ENCODE measurements around the gene FMOD.
A peak's percentile ranks its signal among the peaks of the same experiment; 100 is the strongest.

Gene FMOD

DNA sequence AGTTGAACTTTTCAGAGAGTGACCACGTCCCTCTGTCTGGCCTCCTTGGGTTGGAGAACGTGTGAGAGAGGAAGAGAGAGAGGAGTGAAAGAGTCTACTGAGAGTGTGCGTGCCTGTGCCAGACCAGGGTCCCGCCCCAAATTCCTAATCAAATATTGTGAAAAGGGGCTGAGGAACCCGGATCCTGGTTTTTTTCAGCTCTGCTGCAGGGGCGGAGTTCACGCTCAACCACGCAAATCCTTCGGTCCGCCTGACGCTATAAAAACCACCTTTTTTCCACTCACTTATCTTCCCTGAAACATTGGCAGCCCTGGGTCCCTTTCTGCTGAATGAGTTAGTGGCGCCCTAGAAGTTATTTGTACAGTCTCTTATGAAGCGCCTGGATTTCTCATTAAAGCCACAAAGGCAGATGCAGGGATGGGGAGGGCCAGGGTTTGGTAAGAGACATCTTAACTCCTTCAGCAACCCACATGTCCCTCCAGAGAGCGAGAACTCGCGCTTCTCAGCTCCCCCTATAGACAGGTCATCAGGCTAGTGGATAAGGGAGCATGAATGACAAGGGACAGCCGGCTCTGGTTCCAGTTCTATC is at the start of gene FMOD:
Gene FMOD (minus strand): TSS at position 86 of the 589 bp plus-strand sequence. CDS start 2,852 bp downstream, outside the sequence.
- no peak for DNase-seq
- intact Hi-C loops (cut with DNase I), result no loop called here

DNA sequence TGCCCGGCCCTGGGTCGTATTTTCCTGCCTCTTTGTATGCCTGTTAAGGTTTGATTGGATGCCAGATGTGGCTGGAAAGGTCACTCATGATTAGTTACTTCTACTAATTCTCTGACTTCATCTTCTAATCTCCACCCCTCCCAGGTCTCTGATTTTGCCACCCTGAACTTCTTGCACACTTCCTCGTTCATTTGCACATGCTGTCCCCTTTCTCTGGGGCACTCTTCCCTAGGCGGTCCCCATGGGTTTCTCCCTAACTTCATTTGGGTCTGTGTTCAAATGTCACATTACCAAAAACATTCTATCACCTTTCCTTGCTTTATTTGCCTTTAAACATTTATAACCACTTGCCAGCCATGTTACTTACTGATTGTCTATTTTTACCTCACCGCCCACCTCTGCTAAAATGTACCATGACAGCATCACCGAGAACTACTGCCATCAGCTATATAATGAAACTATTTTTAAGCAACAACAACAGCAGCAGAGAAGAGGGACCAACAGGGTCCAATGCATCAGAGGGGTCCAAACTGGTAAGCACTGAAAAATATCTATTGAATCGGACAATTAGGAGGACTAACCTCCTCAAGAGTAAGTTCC is 45.8 kb upstream of the FMOD start:
- DNase-seq, result peak in 1 of 42 donors; percentile 18
- intact Hi-C loops (cut with DNase I), result no loop called here

- intact Hi-C loops (cut with DNase I), result no loop called here
- DNase-seq, result no peak
These were observed 44.8 kb upstream of the FMOD start for GRCh38 chr1:203395751-203396150.

DNA sequence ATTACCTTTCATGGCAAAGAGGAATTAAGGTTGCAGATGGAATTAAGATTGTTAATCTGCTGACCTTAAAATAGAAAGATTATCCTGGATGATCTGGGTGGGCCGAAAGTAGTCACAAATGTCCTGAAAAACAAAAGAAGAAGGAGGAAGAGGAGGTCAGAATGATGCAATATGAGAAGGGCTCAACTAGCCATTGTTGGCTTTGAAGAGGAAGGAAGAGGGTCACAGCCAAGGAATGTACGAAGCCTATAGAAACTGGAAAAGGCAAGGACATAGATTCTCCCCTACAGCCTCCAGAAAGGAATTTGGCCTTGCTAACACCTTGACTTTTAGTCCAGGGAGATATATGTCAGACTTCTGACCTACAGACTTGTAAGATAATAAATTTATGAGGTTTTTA is 39.4 kb upstream of the FMOD start:
- DNase-seq, result no peak
- intact Hi-C loops (cut with DNase I), result no loop called here

DNA sequence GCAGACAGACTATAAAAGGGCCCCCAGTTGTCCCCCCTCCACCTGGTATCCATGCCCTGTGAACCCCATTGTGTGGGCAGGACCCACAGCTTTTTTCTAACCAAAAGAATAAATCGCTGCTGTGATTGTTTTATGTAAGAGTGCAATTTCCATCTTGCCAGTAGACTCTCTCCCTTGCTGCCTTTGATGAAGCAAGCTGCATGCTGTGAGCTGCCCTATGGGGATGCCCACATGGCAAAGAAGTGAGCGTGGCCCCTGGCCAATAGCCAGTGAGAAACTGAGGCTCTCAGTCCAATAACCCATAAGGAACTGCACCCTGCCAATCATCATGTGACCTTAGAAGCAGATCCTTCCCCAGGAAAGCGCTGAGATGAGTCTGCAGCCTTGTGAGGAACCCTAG is 37.8 kb upstream of the FMOD start:
- intact Hi-C loops (cut with DNase I), result no loop called here
- no peak for DNase-seq

- intact Hi-C loops (cut with DNase I), result no loop called here
- DNase-seq, result no peak
These were observed 31.1 kb upstream of the FMOD start for GRCh38 chr1:203382026-203382425.

- intact Hi-C loops (cut with DNase I), result no loop called here
- no peak for DNase-seq
These were observed 30.3 kb upstream of the FMOD start for GRCh38 chr1:203381151-203381751.

DNA sequence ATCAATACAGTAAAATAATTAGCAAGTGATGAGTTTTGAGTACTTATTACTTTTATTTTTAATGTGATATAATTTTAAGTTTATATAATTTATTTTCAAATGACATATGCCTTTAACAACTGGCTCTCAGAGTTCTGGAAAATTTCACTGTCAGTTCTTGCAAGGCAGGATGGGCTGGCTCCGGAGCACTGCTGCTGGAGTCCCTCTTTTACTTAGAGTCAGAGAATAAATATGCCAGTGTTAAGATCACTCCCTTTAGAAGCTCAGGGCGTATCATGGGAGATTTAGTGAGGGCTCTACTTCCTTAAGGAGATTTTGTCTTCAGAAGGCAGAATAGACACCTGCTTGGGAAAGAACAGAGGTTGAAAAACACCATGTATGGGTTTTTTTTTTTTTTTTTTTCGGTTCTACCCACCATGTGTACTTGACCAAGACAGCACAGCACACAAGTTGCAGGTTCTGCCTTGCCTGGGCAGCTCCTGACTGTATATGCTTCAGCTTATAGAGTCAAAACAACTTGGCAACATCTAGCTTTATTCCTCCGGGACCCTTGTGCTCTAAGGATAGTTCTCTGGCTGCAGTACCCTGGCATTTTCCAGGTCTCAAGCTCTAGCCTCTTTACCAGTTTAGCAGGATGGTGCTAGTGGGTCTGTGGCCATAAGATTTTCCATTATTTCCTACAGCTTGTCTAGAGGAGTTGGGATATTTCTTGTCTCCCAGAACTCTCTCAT is 29.7 kb upstream of the FMOD start:
- intact Hi-C loops (cut with DNase I), result no loop called here
- no peak for DNase-seq

DNA sequence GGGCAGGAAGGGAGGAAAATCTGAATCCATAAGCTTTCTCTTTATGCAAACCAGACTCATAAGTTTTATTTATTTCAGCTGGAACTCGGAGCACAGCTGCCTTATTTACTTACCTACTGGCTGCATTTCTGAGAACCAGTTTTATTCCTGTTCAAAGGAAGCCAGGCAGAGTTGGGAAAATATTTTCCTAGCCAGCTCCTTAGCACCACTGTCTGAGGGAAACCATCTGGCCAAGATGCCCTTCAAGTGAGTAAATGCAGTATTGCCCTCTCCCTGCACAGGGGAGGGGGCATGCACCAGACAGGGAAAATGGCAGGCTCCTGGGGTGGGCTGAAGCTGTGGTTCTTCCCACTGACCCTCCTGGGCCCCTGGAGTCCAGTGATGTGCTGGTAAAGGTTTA is 28.9 kb upstream of the FMOD start:
- DNase-seq, result no peak
- intact Hi-C loops (cut with DNase I), result no loop called here

DNA sequence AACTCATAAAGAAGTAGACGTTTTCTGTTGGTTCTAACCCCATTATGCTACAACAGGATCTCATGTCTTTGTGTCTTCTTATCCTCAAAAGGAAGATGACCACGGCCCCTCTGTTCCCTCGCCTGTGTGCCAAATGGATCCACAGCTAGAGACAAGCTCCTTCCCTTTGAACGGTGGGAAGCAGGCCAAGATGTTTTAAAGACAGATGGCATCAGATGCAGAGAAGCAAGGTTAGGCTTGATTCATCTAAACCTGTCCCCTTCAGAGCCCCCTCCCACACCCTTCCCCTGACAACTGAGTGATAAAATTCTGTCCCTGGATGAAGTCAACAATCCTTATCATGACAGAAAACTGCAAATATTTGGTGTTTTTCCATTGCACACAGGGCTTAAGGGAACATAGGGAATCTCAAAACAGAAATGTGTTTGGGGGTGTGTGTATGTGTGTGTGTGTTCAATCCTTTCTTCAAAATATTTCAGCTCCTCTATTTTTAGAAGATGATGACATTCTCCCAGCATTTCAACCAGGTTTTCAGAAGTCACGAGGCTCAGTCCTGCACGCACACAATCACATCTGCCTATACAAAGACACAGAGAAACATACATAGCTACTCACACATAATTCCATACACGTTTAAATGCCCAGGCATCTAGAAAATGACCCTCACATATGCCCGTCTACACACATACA is 27.8 kb upstream of the FMOD start:
- intact Hi-C loops (cut with DNase I), result no loop called here
- DNase-seq, result no peak

DNA sequence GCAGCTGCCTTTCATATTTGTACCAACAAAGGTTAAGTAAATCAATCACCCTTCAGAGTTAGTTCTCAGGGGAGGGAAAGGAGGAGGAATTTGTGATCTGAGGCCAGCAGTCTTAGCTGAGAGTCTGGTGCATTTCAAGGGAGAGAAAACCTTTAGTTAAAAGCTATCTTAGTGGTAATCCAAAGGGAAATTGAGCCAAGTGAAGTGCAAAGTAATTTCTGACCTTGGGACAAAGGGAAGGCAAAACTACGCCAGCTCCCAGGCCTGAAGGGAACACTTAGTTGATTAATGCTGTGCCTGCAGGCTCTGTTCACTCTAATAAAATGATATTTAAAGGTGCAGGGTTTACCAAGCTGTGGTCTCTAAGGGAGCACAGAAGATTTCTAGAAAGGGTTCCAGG is 23.1 kb upstream of the FMOD start:
- DNase-seq, result no peak
- intact Hi-C loops (cut with DNase I), result no loop called here

DNA sequence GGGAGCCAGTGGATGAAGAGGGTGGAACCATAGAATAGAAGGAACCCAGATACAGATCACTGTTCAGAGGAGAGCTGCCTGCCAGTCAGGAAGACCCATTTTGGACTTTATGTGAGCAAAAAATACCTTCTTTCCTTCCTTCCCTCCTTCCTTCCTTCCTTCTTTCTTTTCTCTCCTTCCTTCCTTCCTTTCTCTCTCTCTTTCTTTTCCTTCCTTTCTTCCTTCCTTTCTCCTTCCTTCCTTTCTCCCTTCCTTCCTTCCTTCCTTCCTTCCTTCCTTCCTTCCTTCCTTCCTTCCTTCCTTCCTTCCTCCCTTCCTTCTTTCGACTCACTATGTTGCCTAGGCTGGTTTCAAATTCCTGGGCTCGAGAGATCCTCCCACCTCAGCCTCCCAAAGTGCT is 22.1 kb upstream of the FMOD start:
- intact Hi-C loops (cut with DNase I), result no loop called here
- no peak for DNase-seq

- no peak for DNase-seq
- intact Hi-C loops (cut with DNase I), result no loop called here
These were observed 20.4 kb upstream of the FMOD start for GRCh38 chr1:203371288-203371687.

GRCh38 chr1:203369666-203370065 is 18.7 kb upstream of the FMOD start:
- DNase-seq, result no peak
- intact Hi-C loops (cut with DNase I), result no loop called here

DNA sequence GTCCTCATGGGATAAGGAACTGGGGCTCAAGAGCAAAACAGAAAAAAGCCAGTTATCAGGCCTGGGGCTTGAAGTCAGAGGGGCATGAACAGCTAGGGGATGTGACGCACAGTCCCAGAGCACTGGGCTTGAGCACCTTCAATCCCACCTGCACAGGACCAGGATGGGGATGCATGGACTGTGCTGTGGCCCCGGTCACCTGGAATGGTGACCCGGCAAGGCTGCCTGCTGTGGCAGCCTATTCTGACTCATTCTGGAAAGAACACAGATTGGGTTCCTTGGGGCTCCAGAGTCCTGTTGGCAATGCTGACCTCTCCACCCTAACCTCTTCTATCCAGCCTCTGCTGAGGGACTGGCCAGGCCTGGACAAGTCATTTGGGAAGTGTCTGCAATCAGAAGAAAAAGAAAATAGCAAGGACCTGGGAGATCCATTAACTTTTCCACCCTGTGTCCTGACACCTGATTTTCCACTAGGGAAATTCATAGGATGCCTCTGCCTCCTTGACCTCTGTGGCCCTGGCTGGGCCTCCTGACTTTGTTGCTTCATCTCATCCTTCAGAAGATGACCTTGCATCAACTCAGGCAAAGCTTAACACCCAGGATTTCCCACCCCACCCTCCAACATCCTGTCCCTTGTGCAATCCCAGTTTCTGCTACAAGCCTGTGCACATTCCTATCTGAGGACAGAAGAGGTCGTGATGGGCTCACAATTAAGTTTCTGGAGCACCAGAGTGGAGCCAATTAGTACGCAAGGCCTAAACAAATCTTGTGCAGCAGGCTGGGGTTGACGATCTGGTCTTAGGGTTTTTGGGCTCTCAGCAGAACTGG is 17.9 kb upstream of the FMOD start:
- intact Hi-C loops (cut with DNase I), result no loop called here

GRCh38 chr1:203367057-203367456 is 16.1 kb upstream of the FMOD start:
- DNase-seq, result peak in 21 of 42 donors; percentile 6 to 51 (median 28)
- intact Hi-C loops (cut with DNase I), result no loop called here

More for the DNA sequence above, 17.9 kb upstream of the FMOD start:
- DNase-seq, result no peak

DNA sequence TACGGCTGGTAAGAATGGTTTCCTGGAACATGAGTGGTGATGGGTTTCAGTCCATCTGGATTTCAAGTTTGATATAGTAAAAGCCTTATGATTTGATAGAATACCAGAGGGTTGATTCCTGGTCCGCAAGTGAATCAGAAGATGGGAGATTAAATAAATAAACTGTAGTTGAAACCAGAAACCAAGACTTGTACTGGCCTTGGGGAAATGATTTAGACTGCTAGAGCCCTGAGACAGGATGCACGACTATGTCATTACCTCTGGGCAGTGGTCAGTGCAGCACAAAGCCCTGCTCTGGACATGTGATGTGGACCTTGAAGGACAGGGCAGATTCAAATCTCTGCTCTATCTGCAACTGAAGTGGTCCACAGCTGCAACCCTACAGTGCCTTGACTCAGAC is 15.6 kb upstream of the FMOD start:
- intact Hi-C loops (cut with DNase I), result no loop called here
- DNase-seq, result no peak

GRCh38 chr1:203364806-203365205 is 13.9 kb upstream of the FMOD start:
- no peak for DNase-seq
- intact Hi-C loops (cut with DNase I), result no loop called here
